Erythroblast (primary cell): ENCODE data around the gene SLC35F1.

Source experiments
- GATA1 ChIP-seq: IDR thresholded peaks from 2 replicates; pipeline ENCODE4 v1.6.1; 2011; ENCODE audit warnings: low read depth, mild to moderate bottlenecking, control low read depth, low read length, moderate library complexity
- POLR2A ChIP-seq: IDR thresholded peaks from 2 replicates; pipeline ENCODE4 v1.6.1; 2011; ENCODE audit warnings: mild to moderate bottlenecking, low read length

- TF ChIP-seq POLR2A (no peak), GATA1 (no peak)
Observed at GRCh38 chr6:118252474-118252873, 345.4 kb downstream of the SLC35F1 start.
